HepG2 (cell line): ENCODE data around the gene SSBP4. TPM values are rescaled to one million over a fixed set of nuclear protein-coding genes. Genes with fewer than 3 reads are reported as not detected.

ENCODE experiments used
- CREM ChIP-seq, 2 experiments: sonication (generic) in 1 of 2; formaldehyde crosslinking in 1 of 2; IDR thresholded peaks; 2 replicates each; pipeline versions ENCODE4 v1.4.0 to v1.6.1; 2016 to 2020; ENCODE audit warnings: antibody characterized with exemption in 1 of 2, mild to moderate bottlenecking in 1 of 2, missing genetic modification reagents in 1 of 2
- RXRA ChIP-seq: sonication (generic); formaldehyde crosslinking; IDR thresholded peaks from 2 replicates; pipeline ENCODE4 v1.5.1; 2020; ENCODE audit warnings: missing genetic modification reagents
- TP53 ChIP-seq: sonication (generic); formaldehyde crosslinking; conservative IDR thresholded peaks from 2 replicates; pipeline ENCODE4 v1.4.0; 2020; ENCODE audit warnings: missing genetic modification reagents
- YY1 ChIP-seq: IDR thresholded peaks from 2 replicates; pipeline ENCODE4 v1.6.1; 2011; ENCODE audit warnings: low read length, low read depth, moderate library complexity, mild to moderate bottlenecking; ENCODE audit not compliant: insufficient read depth, insufficient replicate concordance
- ZNF12 ChIP-seq: sonication (generic); formaldehyde crosslinking; IDR thresholded peaks from 2 replicates; pipeline ENCODE4 v1.5.0; 2020; ENCODE audit warnings: missing genetic modification reagents
- ZNF713 ChIP-seq: sonication (generic); formaldehyde crosslinking; IDR thresholded peaks from 2 replicates; pipeline ENCODE4 v1.4.0; 2020; ENCODE audit warnings: mild to moderate bottlenecking, missing genetic modification reagents
- ZNF746 ChIP-seq: sonication (generic); formaldehyde crosslinking; IDR thresholded peaks from 2 replicates; pipeline ENCODE4 v1.8.0; 2022; ENCODE audit warnings: mild to moderate bottlenecking, missing genetic modification reagents
- ZZZ3 ChIP-seq: sonication (generic); formaldehyde crosslinking; IDR thresholded peaks from 2 replicates; pipeline ENCODE4 v1.4.0; 2020; ENCODE audit warnings: missing genetic modification reagents, mild to moderate bottlenecking, borderline replicate concordance
- polyA plus RNA-seq, 8 experiments: library from polyadenylated mRNA; depleted of rRNA in 3 of 8; stranded (reverse) in 7 of 8; unstranded in 1 of 8; fragments of >200 nt; fragmentation: Illumina TruSeq in 4 of 8; extraction: Trizol in 4 of 8; gene quantifications; 2 replicates each; pipeline versions ENCODE4 v1.2.1 to v1.2.3, GENCODE V29; 2011 to 2016; ENCODE audit warnings: low read depth in 4 of 8, missing spikeins in 1 of 8, mixed read lengths in 1 of 8; ENCODE audit not compliant: insufficient read depth in 1 of 8
- total RNA-seq, 5 experiments: library from RNA; depleted of rRNA; stranded (reverse); fragments of >200 nt; fragmentation: Illumina TruSeq; extraction: Trizol; gene quantifications; 2 replicates each; pipeline ENCODE4 v1.2.3, GENCODE V29; 2016; ENCODE audit warnings: low read depth in 1 of 5
- TF ChIP-seq, protein P1 (sequence below): IDR thresholded peaks from 2 replicates; pipeline ENCODE4 v1.6.1; 2012; ENCODE audit warnings: low read length, improper control_type of control experiment
- TF ChIP-seq, protein P2 (sequence below): sonication (generic); formaldehyde crosslinking; IDR thresholded peaks from 2 replicates; pipeline ENCODE4 v1.5.0; 2020; ENCODE audit warnings: mild to moderate bottlenecking, missing genetic modification reagents, borderline replicate concordance
- TF ChIP-seq, protein P3 (sequence below): sonication (generic); formaldehyde crosslinking; IDR thresholded peaks from 2 replicates; pipeline ENCODE4 v1.5.0; 2020; ENCODE audit warnings: mild to moderate bottlenecking, missing genetic modification reagents
- TF ChIP-seq, protein P4 (sequence below): sonication (generic); formaldehyde crosslinking; IDR thresholded peaks from 2 replicates; pipeline ENCODE4 v1.5.1; 2020; ENCODE audit warnings: mild to moderate bottlenecking, missing genetic modification reagents, moderate library complexity
- TF ChIP-seq, protein P5 (sequence below), 2 experiments: fragments of 450-650 bp in 1 of 2; sonication (generic) in 1 of 2; formaldehyde crosslinking; IDR thresholded peaks; 2 replicates each; pipeline versions ENCODE4 v1.5.0 to v1.8.0; 2020 to 2022; ENCODE audit warnings: mild to moderate bottlenecking in 1 of 2, missing genetic modification reagents in 1 of 2
- TF ChIP-seq, protein P6 (sequence below): sonication (generic); formaldehyde crosslinking; IDR thresholded peaks from 2 replicates; pipeline ENCODE4 v1.4.0; 2020; ENCODE audit warnings: missing genetic modification reagents, mild to moderate bottlenecking, borderline replicate concordance

The SSBP4 gene
- total and polyA plus RNA-seq, 2 of the 13 experiments (the other 11 are each of a cell fraction or from before 2014, with no cell fraction given), result 20.8 to 39.5 TPM

DNA sequence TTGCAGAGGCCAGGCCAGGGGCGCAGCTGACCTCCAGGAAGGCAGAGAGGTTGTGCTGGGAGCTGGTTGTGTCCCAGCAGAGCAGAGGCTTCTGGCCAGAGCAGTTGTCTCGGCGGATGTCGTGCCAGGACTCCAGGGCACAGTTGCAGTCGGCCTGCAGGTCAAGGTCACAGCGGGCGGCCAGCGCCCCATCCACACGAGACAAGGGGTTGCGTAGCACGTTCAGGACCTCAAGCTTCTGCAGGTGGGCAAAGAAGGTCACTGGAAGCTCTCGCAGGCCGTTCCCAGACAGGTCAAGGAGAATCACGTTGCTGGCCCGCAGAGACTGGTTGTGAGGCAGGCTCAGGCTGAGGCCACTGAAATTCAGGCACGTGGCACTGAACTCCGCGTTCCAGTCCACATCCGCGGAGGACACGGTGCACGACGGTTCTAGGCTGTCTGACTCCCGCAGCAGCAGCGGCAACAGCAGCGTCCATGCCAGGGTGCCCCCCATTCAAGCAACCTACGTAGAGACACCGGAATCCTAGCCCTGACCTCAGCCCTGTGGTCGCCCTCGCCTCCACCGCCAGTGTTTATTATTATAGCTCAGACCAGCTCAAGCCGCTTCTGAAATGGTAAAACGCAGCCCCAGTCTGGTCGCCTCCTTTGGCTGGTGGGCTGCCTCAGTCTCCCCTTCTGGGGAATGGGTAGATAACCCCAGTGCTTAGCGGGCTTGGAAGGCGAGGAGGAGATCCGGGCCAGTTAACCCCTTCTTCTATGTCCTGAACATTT lies 22.5 kb upstream of the SSBP4 start (continued):
- TF ChIP-seq, protein P1, sequence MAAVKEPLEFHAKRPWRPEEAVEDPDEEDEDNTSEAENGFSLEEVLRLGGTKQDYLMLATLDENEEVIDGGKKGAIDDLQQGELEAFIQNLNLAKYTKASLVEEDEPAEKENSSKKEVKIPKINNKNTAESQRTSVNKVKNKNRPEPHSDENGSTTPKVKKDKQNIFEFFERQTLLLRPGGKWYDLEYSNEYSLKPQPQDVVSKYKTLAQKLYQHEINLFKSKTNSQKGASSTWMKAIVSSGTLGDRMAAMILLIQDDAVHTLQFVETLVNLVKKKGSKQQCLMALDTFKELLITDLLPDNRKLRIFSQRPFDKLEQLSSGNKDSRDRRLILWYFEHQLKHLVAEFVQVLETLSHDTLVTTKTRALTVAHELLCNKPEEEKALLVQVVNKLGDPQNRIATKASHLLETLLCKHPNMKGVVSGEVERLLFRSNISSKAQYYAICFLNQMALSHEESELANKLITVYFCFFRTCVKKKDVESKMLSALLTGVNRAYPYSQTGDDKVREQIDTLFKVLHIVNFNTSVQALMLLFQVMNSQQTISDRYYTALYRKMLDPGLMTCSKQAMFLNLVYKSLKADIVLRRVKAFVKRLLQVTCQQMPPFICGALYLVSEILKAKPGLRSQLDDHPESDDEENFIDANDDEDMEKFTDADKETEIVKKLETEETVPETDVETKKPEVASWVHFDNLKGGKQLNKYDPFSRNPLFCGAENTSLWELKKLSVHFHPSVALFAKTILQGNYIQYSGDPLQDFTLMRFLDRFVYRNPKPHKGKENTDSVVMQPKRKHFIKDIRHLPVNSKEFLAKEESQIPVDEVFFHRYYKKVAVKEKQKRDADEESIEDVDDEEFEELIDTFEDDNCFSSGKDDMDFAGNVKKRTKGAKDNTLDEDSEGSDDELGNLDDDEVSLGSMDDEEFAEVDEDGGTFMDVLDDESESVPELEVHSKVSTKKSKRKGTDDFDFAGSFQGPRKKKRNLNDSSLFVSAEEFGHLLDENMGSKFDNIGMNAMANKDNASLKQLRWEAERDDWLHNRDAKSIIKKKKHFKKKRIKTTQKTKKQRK, result no peak
- TF ChIP-seq ZZZ3 (CRISPR knock-in tag) (no peak), RXRA (CRISPR knock-in tag) (peak; percentile 85), YY1 (no peak), ZNF713 (CRISPR knock-in tag) (no peak), ZNF746 (no peak; the same call in 1 of the 2 replicates), TP53 (CRISPR knock-in tag) (no peak), ZNF12 (CRISPR knock-in tag) (no peak), CREM (IDR thresholded peaks at IDR 0.05) (no peak), CREM (CRISPR knock-in tag; IDR thresholded peaks at IDR 0.05) (no peak)
- TF ChIP-seq, protein P2, sequence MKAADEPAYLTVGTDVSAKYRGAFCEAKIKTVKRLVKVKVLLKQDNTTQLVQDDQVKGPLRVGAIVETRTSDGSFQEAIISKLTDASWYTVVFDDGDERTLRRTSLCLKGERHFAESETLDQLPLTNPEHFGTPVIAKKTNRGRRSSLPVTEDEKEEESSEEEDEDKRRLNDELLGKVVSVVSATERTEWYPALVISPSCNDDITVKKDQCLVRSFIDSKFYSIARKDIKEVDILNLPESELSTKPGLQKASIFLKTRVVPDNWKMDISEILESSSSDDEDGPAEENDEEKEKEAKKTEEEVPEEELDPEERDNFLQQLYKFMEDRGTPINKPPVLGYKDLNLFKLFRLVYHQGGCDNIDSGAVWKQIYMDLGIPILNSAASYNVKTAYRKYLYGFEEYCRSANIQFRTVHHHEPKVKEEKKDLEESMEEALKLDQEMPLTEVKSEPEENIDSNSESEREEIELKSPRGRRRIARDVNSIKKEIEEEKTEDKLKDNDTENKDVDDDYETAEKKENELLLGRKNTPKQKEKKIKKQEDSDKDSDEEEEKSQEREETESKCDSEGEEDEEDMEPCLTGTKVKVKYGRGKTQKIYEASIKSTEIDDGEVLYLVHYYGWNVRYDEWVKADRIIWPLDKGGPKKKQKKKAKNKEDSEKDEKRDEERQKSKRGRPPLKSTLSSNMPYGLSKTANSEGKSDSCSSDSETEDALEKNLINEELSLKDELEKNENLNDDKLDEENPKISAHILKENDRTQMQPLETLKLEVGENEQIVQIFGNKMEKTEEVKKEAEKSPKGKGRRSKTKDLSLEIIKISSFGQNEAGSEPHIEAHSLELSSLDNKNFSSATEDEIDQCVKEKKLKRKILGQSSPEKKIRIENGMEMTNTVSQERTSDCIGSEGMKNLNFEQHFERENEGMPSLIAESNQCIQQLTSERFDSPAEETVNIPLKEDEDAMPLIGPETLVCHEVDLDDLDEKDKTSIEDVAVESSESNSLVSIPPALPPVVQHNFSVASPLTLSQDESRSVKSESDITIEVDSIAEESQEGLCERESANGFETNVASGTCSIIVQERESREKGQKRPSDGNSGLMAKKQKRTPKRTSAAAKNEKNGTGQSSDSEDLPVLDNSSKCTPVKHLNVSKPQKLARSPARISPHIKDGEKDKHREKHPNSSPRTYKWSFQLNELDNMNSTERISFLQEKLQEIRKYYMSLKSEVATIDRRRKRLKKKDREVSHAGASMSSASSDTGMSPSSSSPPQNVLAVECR, result no peak
- TF ChIP-seq, protein P3, sequence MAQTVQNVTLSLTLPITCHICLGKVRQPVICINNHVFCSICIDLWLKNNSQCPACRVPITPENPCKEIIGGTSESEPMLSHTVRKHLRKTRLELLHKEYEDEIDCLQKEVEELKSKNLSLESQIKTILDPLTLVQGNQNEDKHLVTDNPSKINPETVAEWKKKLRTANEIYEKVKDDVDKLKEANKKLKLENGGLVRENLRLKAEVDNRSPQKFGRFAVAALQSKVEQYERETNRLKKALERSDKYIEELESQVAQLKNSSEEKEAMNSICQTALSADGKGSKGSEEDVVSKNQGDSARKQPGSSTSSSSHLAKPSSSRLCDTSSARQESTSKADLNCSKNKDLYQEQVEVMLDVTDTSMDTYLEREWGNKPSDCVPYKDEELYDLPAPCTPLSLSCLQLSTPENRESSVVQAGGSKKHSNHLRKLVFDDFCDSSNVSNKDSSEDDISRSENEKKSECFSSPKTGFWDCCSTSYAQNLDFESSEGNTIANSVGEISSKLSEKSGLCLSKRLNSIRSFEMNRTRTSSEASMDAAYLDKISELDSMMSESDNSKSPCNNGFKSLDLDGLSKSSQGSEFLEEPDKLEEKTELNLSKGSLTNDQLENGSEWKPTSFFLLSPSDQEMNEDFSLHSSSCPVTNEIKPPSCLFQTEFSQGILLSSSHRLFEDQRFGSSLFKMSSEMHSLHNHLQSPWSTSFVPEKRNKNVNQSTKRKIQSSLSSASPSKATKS (CRISPR knock-in tag), result no peak
- TF ChIP-seq, protein P4, sequence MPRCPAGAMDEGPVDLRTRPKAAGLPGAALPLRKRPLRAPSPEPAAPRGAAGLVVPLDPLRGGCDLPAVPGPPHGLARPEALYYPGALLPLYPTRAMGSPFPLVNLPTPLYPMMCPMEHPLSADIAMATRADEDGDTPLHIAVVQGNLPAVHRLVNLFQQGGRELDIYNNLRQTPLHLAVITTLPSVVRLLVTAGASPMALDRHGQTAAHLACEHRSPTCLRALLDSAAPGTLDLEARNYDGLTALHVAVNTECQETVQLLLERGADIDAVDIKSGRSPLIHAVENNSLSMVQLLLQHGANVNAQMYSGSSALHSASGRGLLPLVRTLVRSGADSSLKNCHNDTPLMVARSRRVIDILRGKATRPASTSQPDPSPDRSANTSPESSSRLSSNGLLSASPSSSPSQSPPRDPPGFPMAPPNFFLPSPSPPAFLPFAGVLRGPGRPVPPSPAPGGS (CRISPR knock-in tag), result no peak
- TF ChIP-seq, protein P5, sequence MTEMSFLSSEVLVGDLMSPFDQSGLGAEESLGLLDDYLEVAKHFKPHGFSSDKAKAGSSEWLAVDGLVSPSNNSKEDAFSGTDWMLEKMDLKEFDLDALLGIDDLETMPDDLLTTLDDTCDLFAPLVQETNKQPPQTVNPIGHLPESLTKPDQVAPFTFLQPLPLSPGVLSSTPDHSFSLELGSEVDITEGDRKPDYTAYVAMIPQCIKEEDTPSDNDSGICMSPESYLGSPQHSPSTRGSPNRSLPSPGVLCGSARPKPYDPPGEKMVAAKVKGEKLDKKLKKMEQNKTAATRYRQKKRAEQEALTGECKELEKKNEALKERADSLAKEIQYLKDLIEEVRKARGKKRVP (CRISPR knock-in tag; IDR thresholded peaks at IDR 0.05), result no peak
- TF ChIP-seq, protein P6, sequence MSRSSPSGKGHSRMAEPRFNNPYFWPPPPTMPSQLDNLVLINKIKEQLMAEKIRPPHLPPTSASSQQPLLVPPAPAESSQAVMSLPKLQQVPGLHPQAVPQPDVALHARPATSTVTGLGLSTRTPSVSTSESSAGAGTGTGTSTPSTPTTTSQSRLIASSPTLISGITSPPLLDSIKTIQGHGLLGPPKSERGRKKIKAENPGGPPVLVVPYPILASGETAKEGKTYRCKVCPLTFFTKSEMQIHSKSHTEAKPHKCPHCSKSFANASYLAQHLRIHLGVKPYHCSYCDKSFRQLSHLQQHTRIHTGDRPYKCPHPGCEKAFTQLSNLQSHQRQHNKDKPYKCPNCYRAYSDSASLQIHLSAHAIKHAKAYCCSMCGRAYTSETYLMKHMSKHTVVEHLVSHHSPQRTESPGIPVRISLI (CRISPR knock-in tag), result 0 out of 2 replicates have a peak, but pooled peaks have one; percentile 36
